Subcutaneous abdominal adipose tissue (tissue), 5 donors: ENCODE measurements around the gene EEFSEC.

Experiments used
- H3K27ac ChIP-seq: one replicate; pipeline ENCODE4 v1.7.0; 2013; ENCODE audit warnings: low read depth, mild to moderate bottlenecking, inconsistent platforms, low read length, moderate library complexity
- H3K27me3 ChIP-seq, 5 donors: one replicate each; pipeline ENCODE4 v1.7.0; 2013; ENCODE audit warnings: low read length in 5 of 5, inconsistent platforms in 1 of 5; ENCODE audit not compliant: control insufficient read depth in 5 of 5, insufficient read depth in 4 of 5
- H3K36me3 ChIP-seq, 5 donors: one replicate each; pipeline ENCODE4 v1.7.0; 2013; ENCODE audit warnings: low read length in 5 of 5; ENCODE audit not compliant: control insufficient read depth in 5 of 5, insufficient read depth in 5 of 5
- H3K4me1 ChIP-seq, 5 donors: one replicate each; pipeline ENCODE4 v1.7.0; 2013; ENCODE audit warnings: low read length in 5 of 5, mild to moderate bottlenecking in 3 of 5, moderate library complexity in 1 of 5; ENCODE audit not compliant: control insufficient read depth in 5 of 5, insufficient read depth in 5 of 5
- H3K4me3 ChIP-seq, 5 donors: one replicate each; pipeline ENCODE4 v1.7.0; 2013; ENCODE audit warnings: low read length in 5 of 5, low read depth in 1 of 5
- H3K9ac ChIP-seq, 5 donors: one replicate each; pipeline ENCODE4 v1.7.0; 2013; ENCODE audit warnings: low read length in 5 of 5, mild to moderate bottlenecking in 4 of 5, moderate library complexity in 3 of 5
- H3K9me3 ChIP-seq, 5 donors: one replicate each; pipeline ENCODE4 v1.7.0; 2013; ENCODE audit warnings: low read length in 5 of 5; ENCODE audit not compliant: control insufficient read depth in 5 of 5
- donor health status: healthy.
- donor health status: healthy.
- donor health status: healthy.
- donor health status: healthy.
- donor health status: healthy.

EEFSEC gene

DNA sequence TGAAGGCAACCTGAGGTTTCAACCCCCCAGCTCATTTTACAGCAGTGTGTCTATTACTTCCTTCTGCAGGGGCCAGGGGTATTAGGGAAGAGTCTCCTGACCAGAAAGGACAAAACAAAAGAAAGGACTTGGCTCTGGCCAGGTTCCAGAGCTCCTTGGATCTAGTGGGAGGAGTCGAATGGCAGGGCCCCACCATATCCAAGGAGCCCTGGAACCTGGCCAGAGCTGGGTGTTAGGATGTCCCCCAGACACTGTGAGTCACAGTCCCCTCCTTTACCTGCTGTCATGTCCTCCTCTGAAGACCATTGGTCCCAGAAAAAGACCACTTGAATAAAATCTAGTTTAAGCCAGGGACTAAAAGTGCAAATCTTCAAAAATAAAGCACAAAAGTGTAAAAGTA lies 113.2 kb downstream of the EEFSEC start:
- H3K9me3 ChIP-seq = no peaks in the 10 kb centered on the region
- no peak overlapping the region for H3K27ac ChIP-seq
- no peak overlapping the region for H3K9ac ChIP-seq
- H3K4me1 ChIP-seq = peaks cover 0 to 3% (median 0%) of the 10 kb centered on the region in 5 donors
- H3K27me3 ChIP-seq = no peaks in the 10 kb centered on the region
- H3K4me3 ChIP-seq = no peak overlapping the region
- peaks cover 0 to 42% (median 21%) of the 10 kb centered on the region in 5 donors for H3K36me3 ChIP-seq

GRCh38 chr3:128267541-128267940 lies 114.3 kb downstream of the EEFSEC start:
- peaks cover 0 to 43% (median 22%) of the 10 kb centered on the region in 5 donors for H3K36me3 ChIP-seq
- H3K9ac ChIP-seq = no peak overlapping the region
- no peaks in the 10 kb centered on the region for H3K9me3 ChIP-seq
- H3K27me3 ChIP-seq = no peaks in the 10 kb centered on the region
- peaks cover 0 to 3% (median 0%) of the 10 kb centered on the region in 5 donors for H3K4me1 ChIP-seq
- H3K27ac ChIP-seq = no peak overlapping the region
- H3K4me3 ChIP-seq = no peak overlapping the region

- Histone ChIP-seq H3K27me3 (no peaks in the 10 kb centered on the region), H3K9me3 (no peaks in the 10 kb centered on the region), H3K27ac (no peak overlapping the region), H3K9ac (no peak overlapping the region), H3K4me1 (peaks cover 0 to 3% (median 0%) of the 10 kb centered on the region in 5 donors), H3K4me3 (no peak overlapping the region), H3K36me3 (peaks cover 0 to 47% (median 28%) of the 10 kb centered on the region in 5 donors)
Observed at GRCh38 chr3:128269006-128269775, 115.9 kb downstream of the EEFSEC start.

DNA sequence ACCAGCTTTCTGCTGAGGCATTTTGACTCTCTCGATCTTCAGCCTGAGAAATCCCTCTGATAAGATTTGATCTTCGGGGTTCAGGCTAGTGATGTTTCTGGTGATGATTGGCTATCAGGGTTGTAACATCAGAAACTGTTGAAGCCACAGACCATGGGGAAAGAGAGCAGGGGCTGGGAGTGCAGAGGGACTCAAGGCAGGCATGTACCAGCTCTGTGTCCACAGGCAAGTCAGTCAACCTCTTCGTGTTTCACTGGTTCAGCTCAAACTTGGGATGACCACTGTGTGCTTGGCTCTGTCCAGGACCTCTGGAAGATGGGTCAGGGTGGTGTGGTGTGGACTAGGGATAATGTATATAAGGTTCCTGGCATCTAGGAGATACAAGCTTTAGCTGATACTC lies 116.5 kb downstream of the EEFSEC start:
- H3K27ac ChIP-seq = no peak overlapping the region

GRCh38 chr3:128270559-128271492 lies 117.5 kb downstream of the EEFSEC start:
- Histone ChIP-seq H3K9me3 (no peaks in the 10 kb centered on the region), H3K36me3 (peaks cover 0 to 33% (median 15%) of the 10 kb centered on the region in 5 donors), H3K9ac (no peak overlapping the region), H3K27me3 (no peaks in the 10 kb centered on the region), H3K4me1 (peaks cover 0 to 6% (median under 1%) of the 10 kb centered on the region in 5 donors), H3K27ac (no peak overlapping the region), H3K4me3 (no peak overlapping the region)

More for the DNA sequence above, 116.5 kb downstream of the EEFSEC start:
- H3K9me3 ChIP-seq = no peaks in the 10 kb centered on the region
- H3K27me3 ChIP-seq = no peaks in the 10 kb centered on the region
- no peak overlapping the region for H3K9ac ChIP-seq
- H3K36me3 ChIP-seq = peaks cover 0 to 41% (median 23%) of the 10 kb centered on the region in 5 donors
- H3K4me1 ChIP-seq = peaks cover 0 to 3% (median 0%) of the 10 kb centered on the region in 5 donors
- H3K4me3 ChIP-seq = no peak overlapping the region

DNA sequence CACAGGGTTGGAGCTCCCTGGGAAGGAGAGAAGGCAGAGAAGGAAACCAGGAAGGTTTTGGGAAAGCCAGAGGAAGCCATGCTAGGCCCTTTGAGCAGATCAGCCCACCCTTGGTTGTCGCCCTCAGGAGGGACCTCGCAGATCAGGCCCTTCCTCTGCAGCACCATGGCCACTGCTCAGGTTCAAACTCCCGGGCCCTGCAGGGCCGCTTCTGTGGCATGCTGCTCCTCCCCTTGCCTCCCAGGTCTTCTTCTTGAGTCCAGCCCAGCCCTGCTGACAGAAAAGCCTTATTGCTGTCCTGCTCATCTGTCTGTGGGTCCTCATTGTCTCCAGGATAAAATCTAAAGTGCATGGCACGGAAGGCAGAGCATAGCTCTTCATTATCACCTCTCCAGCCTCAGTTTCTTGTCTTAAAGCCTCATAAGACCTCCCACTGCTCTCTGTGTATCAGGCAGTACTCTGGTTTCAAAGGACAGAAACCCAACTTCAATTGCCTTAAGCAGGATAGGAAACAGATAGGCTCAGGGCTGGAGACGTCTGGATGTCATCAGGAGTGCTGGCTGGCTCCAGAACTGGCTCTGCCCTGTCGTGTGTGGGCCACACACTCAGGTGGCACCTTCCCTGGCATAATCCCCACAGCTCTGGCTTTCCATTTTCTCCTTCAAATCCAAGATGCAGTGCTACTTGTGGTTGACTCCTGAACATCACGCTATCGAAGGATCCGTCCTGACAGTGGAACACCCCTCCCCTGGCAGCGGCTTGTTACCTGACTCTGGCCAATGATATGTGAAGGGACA lies 118.5 kb downstream of the EEFSEC start:
- peaks cover 3 to 15% (median 10%) of the 10 kb centered on the region in 5 donors for H3K4me1 ChIP-seq
- no peaks in the 10 kb centered on the region for H3K9me3 ChIP-seq
- no peaks in the 10 kb centered on the region for H3K27me3 ChIP-seq
- H3K27ac ChIP-seq = no peak overlapping the region
- H3K4me3 ChIP-seq = no peak overlapping the region
- peaks cover 0 to 30% (median 15%) of the 10 kb centered on the region in 5 donors for H3K36me3 ChIP-seq
- no peak overlapping the region for H3K9ac ChIP-seq

GRCh38 chr3:128273109-128273840 lies 120.0 kb downstream of the EEFSEC start:
- Histone ChIP-seq H3K4me1 (peaks cover 5 to 29% (median 23%) of the 10 kb centered on the region in 5 donors), H3K36me3 (peaks cover 0 to 30% (median 15%) of the 10 kb centered on the region in 5 donors)

DNA sequence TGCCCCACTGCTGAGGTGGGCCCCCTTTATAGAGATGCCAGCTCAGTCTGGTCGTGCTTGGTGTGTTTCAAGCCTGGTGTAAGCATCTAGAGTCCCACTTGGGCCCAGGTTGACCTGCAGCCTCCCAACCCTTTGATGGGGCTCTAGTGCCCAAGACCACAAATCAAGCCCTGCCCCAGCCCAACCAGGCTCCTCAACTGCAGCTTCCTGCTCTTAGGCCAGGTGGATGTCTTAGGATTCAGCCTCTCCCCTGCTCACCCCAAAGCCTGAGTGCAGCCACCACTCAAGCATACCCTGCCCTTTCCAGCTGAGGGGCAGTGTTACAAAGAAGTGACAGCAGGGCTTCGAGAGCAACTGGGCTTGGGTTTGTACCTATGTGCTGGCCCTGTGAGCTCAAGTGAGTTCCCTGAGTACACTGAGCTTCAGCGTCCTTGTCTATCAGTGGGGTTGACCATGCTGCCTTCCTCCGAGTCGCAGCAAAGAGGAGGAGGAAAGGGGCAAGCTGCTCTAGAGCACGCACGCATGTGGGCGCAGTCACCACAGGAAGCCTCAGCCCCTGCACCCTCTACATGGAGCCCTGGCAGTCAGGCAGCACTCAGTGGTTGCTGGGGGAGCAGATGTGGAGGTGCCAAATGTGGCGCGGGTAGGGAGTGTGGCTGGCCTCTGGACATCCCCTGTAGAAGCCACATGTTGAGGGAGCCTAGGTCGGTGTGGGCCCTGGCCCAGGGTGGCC lies 120.7 kb downstream of the EEFSEC start:
- Histone ChIP-seq H3K4me3 (no peak overlapping the region), H3K36me3 (peaks cover 0 to 29% (median 15%) of the 10 kb centered on the region in 5 donors), H3K27ac (no peak overlapping the region), H3K9me3 (no peaks in the 10 kb centered on the region), H3K27me3 (no peaks in the 10 kb centered on the region), H3K4me1 (peaks cover 5 to 36% (median 31%) of the 10 kb centered on the region in 5 donors), H3K9ac (no peak overlapping the region)

More at GRCh38 chr3:128273109-128273840, 120.0 kb downstream of the EEFSEC start:
- Histone ChIP-seq H3K9ac (no peak overlapping the region), H3K27ac (no peak overlapping the region), H3K9me3 (no peaks in the 10 kb centered on the region), H3K27me3 (no peaks in the 10 kb centered on the region), H3K4me3 (no peak overlapping the region)
